GM19025 (cell line): ENCODE data around the gene FBXW7.

Experiments used
- ATAC-seq: cut with Tn5 transposase; IDR thresholded peaks from one replicate; pipeline ENCODE4 v1.9.1; 2021; ENCODE audit warnings: mild to moderate bottlenecking, low read depth, moderate library complexity; ENCODE audit not compliant: unreplicated experiment

Gene FBXW7

DNA sequence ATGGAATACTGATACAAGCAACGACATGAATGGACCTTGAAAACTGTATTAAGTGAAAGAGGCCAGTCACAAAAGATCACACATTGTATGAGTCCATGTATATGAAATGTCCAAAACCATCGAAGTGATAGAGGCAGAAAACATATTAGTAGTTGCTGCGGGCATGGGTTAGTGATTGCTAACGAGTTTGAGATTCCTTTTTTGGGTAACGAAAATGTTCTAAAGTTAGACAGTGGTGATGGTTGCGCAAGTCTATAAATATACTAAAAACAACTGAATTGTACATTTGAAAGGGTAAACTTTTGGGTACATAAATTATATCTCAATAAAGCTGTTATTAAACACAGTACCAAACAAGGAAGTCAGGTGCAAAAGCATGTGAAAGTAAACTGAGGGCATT, 234.5 kb downstream of the FBXW7 start:
- ATAC-seq: no peak

DNA sequence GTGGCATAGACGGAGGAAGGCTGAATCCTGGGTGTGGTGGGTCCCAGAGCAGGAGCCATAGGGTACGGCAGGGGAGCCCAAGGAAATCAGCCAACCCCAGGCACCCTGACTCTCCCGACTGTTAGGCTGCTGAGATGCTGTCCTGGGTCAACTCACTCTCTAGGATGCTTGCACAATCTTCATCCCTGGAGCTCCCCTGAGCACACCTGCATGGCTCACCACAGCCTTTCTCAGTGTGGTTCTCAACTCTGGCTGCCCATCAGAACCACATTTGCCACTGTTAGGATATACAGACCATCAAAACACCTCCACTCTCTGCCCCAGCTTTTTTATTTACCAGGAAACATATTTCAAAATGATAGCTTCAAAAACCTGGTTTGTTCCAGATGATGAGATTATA, 236.3 kb downstream of the FBXW7 start:
- no peak for ATAC-seq

DNA sequence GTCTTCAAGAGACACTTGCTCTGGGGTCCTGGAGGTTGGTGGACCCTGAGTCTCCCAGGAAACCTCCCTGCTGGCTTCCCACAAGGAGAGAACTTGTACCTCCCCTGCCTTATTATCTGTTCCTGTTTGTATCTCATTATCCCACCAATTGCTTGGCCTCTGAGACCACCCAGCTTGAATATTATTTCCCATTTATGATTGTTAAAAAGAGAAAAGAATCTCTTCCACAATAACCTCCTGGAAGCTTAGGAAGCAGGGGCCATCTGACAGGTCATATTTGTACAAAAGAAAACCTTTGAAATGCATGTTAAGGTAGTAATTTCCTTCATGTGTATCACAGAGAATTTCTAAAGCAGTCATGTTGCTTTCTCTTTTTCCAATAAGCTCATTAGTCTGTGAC, 239.5 kb downstream of the FBXW7 start:
- no peak for ATAC-seq

DNA sequence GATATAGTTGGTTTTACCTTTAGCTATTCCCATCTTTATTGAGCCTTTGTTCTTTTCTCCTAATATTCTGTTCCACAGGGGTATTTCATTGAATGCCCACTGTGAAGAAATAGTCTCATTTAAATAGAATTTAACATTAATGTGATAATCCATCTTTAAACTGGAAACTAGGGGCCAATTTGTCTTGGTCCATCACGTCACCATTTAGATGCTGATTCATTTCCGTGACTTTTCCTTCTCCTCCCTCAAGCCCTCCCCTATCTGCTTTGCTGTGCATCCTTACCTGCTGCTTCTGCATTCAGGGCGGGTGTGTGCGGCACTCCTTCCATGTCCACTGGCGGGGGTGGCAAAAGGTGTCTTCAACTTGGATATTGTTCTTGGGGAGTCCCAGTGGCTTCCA, 241.1 kb downstream of the FBXW7 start:
- ATAC-seq: no peak

DNA sequence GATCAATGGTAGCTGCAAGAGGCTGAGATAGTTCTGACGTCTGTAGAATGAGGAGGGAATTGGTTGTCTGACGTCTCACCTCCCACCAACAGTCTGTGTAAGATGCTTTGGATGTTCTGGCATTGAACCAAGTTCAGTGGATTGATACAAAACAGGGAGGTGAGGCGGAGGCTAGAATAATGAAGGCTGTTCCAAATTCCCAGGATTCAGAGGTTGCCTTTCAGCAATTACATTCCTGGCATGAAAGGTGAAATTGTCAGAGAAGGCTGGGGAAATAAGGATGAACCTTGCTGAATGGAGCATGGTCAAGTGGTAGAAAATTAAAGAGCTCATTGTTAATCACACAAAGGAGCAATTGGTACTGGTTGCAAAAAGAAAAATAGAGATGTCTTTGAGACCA, 241.6 kb downstream of the FBXW7 start:
- no peak for ATAC-seq

DNA sequence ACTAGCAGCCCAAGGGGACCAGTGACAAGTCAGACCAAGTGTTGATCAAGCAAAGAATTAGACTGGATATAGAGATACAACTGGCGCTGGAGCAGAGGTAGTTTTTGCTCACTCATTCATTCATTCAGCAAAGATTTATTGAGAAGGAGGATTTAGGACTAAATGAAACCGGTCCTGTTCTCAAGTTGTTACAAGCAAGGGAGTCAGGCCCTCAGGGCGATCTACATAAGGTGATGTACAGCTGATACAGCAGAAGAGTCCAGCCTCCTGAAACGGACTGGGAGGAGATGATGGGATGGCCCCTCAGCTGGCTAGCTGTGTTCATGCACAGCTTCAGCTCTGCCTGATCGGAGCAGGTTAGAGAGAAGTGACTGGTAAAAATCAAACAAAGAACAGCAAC, 242.4 kb downstream of the FBXW7 start:
- ATAC-seq: no peak

DNA sequence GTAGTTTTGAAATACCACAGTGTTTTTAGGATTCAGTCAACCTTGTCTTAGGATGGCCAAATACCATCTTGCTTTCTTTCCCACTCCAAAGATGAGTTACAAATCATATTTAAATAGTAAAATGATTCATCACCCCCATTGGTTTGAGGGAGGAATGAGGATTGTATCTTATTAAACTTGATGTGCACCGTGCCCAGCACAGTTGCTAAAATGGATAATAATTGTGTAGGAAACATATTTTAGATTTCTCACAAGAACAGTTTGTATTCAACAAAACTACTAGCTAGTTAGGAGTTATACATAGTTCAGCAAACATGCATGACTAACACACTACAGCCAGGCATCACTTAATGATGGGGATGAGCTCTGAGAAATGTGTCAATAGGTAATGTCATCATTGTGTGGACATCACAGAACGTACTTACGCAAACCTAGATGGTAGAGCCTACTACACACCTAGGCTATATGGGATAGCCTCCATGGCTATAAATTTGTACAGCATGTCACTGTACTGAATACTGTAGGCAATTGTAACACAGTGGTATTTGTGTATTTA, 245.4 kb downstream of the FBXW7 start:
- ATAC-seq: no peak

DNA sequence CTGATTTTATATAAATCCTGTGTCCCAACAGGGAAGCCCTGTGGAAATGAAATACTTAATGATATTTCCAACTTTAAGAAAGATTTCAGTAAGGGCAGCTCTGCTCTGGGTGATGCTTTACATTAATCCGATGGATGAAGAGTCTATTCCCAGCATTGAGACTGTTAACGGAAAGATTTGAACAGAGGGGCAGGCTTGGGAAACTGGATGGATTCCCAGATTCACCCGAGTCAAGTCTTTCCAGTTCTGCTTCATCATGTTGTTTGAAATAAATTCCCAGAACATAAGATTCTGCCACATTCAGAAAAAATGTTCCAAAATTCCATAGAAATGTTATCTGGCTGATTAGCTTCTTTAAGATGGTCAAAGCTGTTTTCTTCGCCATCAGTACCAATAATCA, 246.0 kb downstream of the FBXW7 start:
- ATAC-seq: no peak

DNA sequence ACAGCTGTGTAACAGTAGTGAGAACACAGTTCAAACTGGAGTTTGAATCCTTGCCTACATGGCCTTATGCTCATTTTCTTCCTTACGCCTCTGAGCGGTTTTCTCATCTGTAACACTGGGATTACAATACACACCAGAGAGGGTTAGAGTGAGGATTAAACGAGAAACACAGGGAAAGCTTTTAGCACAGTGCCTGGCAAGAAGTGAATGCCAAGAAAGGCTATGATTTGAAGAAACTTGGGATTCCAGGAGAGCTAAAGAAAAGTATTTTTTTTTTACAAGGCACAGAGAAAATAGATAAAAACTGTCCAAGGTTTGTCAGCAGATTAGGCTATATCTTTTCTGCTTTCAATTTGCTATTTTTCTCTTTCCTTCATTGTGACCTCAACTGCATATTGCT, 246.4 kb downstream of the FBXW7 start:
- no peak for ATAC-seq

DNA sequence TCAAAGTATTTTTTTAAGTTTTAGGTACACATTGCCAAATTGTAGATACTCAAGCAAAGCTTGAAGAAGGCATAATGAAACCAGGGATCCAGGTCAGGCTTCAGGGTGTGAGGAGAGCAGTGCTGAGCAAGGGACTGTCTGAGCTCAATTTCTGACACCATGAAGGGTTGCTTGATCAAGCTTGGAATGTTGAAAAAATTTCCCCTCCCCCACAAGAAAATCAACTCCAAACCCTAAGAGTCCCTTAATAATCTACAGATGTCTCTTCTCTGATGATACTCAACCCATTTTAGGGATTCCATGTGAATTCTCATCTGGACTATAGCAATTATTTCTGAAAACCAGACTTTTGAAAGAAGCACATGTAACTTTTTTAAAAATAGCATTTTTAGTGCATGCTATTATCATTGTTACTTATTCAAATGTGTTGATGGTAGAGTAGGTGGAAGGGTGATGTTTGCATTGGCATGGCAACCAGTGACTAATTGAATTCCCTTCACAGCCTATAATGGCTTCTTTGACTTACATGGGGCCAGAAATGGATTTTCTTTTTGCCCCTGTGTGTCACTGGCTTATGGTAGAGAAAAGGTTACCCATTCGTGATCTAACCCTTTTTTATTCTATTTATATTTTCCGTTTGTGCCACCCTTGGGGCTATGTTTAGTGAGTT, 252.0 kb downstream of the FBXW7 start:
- ATAC-seq: no peak

DNA sequence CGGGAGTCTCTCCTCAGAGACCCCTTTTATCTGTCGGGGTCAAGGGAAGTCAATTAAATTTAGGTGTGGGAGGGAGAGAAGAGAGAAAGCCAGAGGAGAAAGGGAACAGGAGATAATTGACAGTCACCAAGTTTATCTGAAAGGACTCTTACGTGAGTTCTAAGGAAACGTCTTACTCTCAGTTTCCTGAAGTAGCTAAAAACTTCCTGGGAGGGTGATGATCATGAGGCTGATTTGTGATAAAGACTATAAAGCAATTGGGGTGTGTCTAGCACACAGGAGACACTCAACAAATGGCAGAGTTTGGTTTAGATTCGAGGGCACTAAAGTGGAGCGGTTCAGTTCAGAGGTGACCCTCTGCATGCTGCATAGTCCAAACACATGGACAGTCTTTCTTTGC, 254.1 kb downstream of the FBXW7 start:
- no peak for ATAC-seq

DNA sequence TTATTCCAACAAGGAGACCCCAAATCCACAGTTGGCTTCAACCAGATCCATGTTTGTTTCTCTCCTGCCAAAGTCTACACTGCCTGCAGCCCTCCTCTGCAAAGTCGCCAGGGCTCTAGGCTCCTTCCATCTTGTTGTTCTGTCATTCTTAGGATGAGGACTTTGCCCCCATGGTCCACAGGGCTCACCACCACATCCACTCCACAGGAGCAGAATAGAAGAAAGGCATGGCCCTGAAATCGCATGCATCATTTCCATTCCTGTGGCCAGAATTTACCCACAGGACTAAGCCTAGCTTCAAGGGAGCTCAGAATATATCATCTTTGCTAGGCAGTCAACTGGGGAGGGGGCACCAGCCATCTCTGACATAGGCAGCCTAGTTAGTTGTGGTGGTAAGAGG, 254.7 kb downstream of the FBXW7 start:
- ATAC-seq: no peak

DNA sequence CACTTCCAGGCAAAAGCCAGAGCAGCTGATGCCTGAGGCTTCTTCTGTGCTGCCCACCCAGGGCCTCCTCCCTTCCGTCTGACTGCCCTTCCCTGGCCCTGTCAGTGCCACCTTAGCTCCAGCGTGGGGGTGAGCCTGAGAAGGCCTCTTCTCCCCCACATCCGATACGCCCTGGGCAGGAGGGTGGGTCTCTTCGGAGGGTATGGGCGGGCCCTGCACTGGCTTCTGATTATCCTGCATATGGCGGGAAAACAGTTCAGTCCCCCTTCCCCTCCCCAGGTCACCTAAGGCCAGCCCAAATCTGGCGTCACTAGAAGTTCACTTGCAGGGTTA, 256.7 kb downstream of the FBXW7 start:
- ATAC-seq: no peak

DNA sequence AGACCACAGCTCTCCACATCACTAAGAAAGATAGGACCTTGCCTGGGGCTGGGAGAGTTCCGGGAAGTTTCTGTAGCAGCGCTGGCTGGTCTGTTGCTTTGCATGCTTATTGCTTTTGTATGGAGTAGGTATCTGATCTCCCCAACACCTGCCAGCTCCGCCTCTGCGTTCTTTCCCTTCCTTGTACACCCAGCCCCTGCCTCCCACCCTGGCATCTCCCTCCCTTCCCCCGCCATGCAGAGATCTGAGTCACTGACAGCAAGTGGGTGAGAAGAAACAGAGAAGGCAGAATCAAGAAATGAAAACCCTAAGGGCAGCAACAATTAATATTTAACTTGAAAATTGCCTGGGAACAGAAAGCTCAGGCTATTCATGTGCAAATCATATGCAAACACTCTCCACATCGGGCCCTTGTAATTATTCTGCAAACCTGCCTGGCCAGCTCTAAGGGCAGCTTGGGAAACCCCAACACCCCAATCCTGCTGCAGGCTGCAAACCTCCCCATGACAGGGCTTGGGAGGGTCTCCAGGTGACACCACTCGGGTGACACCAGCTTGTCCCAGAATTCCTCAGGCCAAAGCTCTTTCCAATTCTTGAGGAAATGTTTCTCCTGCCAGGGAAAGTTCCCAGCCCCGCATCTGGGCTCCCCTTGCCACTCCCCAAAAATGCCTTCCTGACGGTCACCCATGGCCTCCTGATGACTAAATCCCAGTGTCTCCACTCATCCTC, 257.2 kb downstream of the FBXW7 start:
- peak; percentile 76 for ATAC-seq

DNA sequence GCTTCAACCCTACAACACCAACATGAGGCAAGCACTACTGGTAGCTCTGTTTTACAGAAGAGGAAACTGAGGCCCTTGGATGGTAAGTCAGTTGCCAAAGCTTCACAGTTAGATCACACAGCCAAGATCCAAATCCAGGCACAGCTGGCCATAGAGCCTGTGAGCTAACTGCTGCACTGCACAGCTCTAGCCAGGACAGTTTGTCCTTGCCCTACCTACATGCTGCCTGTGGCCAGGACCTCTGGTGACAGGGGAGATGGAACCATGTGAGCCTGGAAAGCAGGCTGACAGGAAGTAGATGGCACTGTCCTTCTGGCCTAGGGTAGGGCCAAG, 257.8 kb downstream of the FBXW7 start:
- no peak for ATAC-seq

DNA sequence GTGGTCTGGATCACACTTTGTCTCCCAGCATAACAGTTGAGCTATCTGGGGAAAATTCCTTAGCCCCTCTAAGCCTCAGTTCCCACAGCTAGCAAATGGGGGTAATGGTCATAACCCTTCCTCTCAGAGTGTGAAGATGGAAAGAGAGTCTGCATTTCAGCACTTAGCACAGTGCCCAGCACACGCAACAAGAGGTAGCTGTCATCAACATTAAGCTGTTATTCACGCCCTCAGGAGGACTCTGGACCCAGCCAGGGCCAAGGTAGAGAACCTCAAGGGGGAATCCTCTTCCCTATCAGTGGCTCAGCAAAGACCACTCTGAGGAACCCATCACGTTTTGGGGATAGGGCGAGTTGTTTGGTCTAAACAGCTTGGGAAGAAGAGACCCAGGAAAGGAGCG, 258.6 kb downstream of the FBXW7 start:
- no peak for ATAC-seq

DNA sequence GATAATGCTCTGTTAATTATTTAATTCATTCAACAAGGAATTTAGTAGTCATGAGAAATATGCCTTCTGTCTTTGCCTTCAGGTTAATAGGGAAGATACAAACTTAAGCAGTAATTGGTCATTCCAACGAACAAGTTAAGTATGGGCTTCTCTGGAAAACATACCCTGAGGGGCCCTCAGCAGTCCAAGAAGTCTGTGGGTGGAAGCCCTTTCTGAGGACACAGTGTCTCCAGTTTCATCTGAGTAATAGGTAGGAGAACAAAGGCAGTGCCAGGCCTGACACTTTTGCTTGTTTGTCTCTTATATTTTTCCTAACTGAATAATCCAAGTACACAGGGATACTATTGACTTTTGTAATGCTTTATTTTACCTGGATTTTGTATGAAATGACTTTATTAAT, 262.5 kb downstream of the FBXW7 start:
- ATAC-seq: no peak
